Stimulated activated CD4-positive, alpha-beta T cell treated with anti-CD3 and anti-CD28 coated beads, Interleukin-15, amount 100 ng/mL, for 1 hour (primary cell): ENCODE measurements around the gene SLC12A7.
"Not testable (repeated sequence)": the region's sequence is repeated elsewhere in the genome, so short reads cannot be mapped to it uniquely, and the experiment has no call there.

ENCODE experiments used
- DNase-seq, 2 donors: peaks; one replicate each; pipeline ENCODE4 v3.0.0-alpha.2; 2020; ENCODE audit warnings: low read depth in 1 of 2, low spot score in 1 of 2

Gene SLC12A7

GRCh38 chr5:1098986-1099597, 12.8 kb downstream of the SLC12A7 start:
- DNase-seq: no peak

GRCh38 chr5:1097988-1098385, 13.9 kb downstream of the SLC12A7 start:
- not testable (repeated sequence) for DNase-seq

- DNase-seq: no peak
Observed at GRCh38 chr5:1097381-1097987, 14.4 kb downstream of the SLC12A7 start.

GRCh38 chr5:1096838-1097237, 15.0 kb downstream of the SLC12A7 start:
- DNase-seq: no peak

GRCh38 chr5:1095990-1096363, 15.9 kb downstream of the SLC12A7 start:
- no peak for DNase-seq

- DNase-seq: no peak
Observed at GRCh38 chr5:1095302-1095989, 16.4 kb downstream of the SLC12A7 start.

GRCh38 chr5:1094670-1095190, 17.1 kb downstream of the SLC12A7 start:
- DNase-seq: no peak

- DNase-seq: no peak
Observed at GRCh38 chr5:1093361-1093760, 18.5 kb downstream of the SLC12A7 start.

GRCh38 chr5:1092122-1092521, 19.7 kb downstream of the SLC12A7 start:
- DNase-seq: no peak

- no peak for DNase-seq
Observed at GRCh38 chr5:1091632-1092031, 20.2 kb downstream of the SLC12A7 start.

GRCh38 chr5:1090538-1090937, 21.3 kb downstream of the SLC12A7 start:
- no peak for DNase-seq

GRCh38 chr5:1089621-1090040, 22.2 kb downstream of the SLC12A7 start:
- DNase-seq: no peak

- DNase-seq: no peak
Observed at GRCh38 chr5:1089146-1089545, 22.7 kb downstream of the SLC12A7 start.

GRCh38 chr5:1088726-1089125, 23.1 kb downstream of the SLC12A7 start:
- DNase-seq: no peak

- no peak for DNase-seq
Observed at GRCh38 chr5:1088031-1088430, 23.8 kb downstream of the SLC12A7 start.

GRCh38 chr5:1087428-1087827, 24.4 kb downstream of the SLC12A7 start:
- DNase-seq: no peak

- DNase-seq: no peak
Observed at GRCh38 chr5:1086871-1087270, 25.0 kb downstream of the SLC12A7 start.

- no peak for DNase-seq
Observed at GRCh38 chr5:1086137-1086536, 25.7 kb downstream of the SLC12A7 start.

- DNase-seq: no peak
Observed at GRCh38 chr5:1085391-1085790, 26.5 kb downstream of the SLC12A7 start.

- no peak for DNase-seq
Observed at GRCh38 chr5:1083823-1084605, 27.8 kb downstream of the SLC12A7 start.

- not testable (repeated sequence) for DNase-seq
Observed at GRCh38 chr5:1083026-1083425, 28.8 kb downstream of the SLC12A7 start.

GRCh38 chr5:1081519-1081918, 30.3 kb downstream of the SLC12A7 start:
- no peak for DNase-seq
